Kidney (tissue), 14 donors: Measurements from ENCODE around the gene PFKL. TPM values are rescaled to one million over a fixed set of nuclear protein-coding genes. Genes with fewer than 3 reads are reported as not detected.

Experiments
- DNase-seq, 5 donors: peaks; one replicate each; pipeline ENCODE4 v3.0.0-alpha.2; 2013 to 2020
- FAIRE-seq: peaks from 2 replicates; lab custom pipeline; 2012; peaks lifted over from hg19 to GRCh38; lab: Jason Lieb, UNC
- H3K27ac ChIP-seq, 2 donors: one replicate each; pipeline ENCODE4 v1.7.0; 2013; ENCODE audit warnings: low read depth in 2 of 2, low read length in 2 of 2, inconsistent platforms in 1 of 2
- H3K27me3 ChIP-seq: one replicate; pipeline ENCODE4 v1.7.1; 2013; ENCODE audit warnings: low read length, inconsistent platforms; ENCODE audit not compliant: control insufficient read depth, insufficient read depth
- H3K36me3 ChIP-seq, 3 donors: one replicate each; pipeline versions ENCODE4 v1.7.0 to v1.7.1; 2013; ENCODE audit warnings: low read length in 3 of 3, control low read depth in 1 of 3, inconsistent platforms in 1 of 3; ENCODE audit not compliant: insufficient read depth in 3 of 3, control insufficient read depth in 2 of 3
- H3K4me1 ChIP-seq, 3 donors: one replicate each; pipeline versions ENCODE4 v1.7.0 to v1.7.1; 2013; ENCODE audit warnings: low read length in 3 of 3, inconsistent platforms in 1 of 3, low read depth in 1 of 3; ENCODE audit not compliant: control insufficient read depth in 2 of 3, insufficient read depth in 2 of 3
- H3K4me3 ChIP-seq, 3 donors: one replicate each; pipeline versions ENCODE4 v1.7.0 to v1.8.1; 2013; ENCODE audit warnings: low read length in 3 of 3, control low read depth in 1 of 3, inconsistent platforms in 1 of 3
- H3K9ac ChIP-seq, 3 donors: one replicate each; pipeline versions ENCODE4 v1.7.0 to v1.7.1; 2013; ENCODE audit warnings: low read length in 3 of 3, control low read depth in 1 of 3, inconsistent platforms in 1 of 3
- H3K9me3 ChIP-seq, 3 donors: one replicate each; pipeline versions ENCODE4 v1.7.0 to v1.7.1; 2013; ENCODE audit warnings: low read length in 3 of 3, control low read depth in 1 of 3, inconsistent platforms in 1 of 3; ENCODE audit not compliant: control insufficient read depth in 2 of 3, insufficient read depth in 1 of 3
- intact Hi-C: fragments of 100-400 bp; cut with DNase I; formaldehyde crosslinking; loops from one replicate; pipeline ENCODE4 v1.11.1; 2022
- polyA plus RNA-seq: library from polyadenylated mRNA; stranded (reverse); fragments of 350-450 nt; fragmentation: Illumina TruSeq; extraction: RNeasy Lipid Tissue Mini Kit (QIAGEN cat#74804); gene quantifications from one replicate; pipeline ENCODE4 v1.2.3, GENCODE V29; 2014; ENCODE audit warnings: low read depth, low replicate concordance; ENCODE audit not compliant: insufficient read depth
- total RNA-seq: library from RNA; stranded (reverse); fragmentation: NEBNext Ultra II Directional; extraction: Animal tissue kit (Norgen Biotek cat#: 25700); gene quantifications from one replicate; pipeline ENCODE4 v1.2.1, GENCODE V29; 2021
- TF ChIP-seq, protein P1 (sequence below): IDR thresholded peaks from 3 replicates; pipeline ENCODE4 v1.5.1; 2012; ENCODE audit warnings: mild to moderate bottlenecking, moderate library complexity, borderline replicate concordance; ENCODE audit not compliant: insufficient read depth; ENCODE audit errors: extremely low read depth
- donor health status: control.
- donor health status: control.
- donor health status: control.
- donor health status: control.
- donor health status: control.
- donor health status: DM: yes; HTN: yes; CAD: no.
- donor health status: Normal renal cell carcinoma (clear cell type).

The PFKL gene
- total and polyA plus RNA-seq, 2 donors from 2014 or later = 155 to 197 TPM

DNA sequence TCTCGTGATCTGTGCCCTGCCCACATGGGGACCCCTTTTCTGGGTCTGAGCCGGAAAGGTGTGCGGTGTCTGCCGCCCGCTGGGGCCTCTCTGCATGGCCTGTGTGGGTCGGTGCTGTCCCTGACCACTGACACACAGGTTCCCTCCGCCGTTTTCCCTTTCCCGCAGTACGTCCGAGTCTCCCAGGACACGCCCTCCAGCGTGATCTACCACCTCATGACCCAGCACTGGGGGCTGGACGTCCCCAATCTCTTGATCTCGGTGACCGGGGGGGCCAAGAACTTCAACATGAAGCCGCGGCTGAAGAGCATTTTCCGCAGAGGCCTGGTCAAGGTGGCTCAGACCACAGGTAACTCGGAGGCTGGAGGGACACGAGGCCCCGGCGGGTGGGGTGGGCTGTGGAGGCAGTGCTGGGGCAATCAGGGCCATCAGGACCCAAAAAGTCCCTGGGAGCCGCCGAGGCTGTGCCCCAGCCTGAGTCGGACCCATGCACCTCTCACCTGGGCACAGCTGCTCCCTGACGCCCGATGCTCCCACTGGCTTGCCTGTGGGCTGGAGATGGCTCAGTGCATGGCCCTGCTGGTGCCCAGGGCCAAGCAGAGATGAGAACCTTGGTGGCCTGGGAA lies 66.8 kb downstream of the PFKL start:
- no peaks in the 10 kb centered on the region for H3K27me3 ChIP-seq
- H3K4me3 ChIP-seq = no peak overlapping the region
- H3K9ac ChIP-seq = no peak overlapping the region
- TF ChIP-seq, protein P1, sequence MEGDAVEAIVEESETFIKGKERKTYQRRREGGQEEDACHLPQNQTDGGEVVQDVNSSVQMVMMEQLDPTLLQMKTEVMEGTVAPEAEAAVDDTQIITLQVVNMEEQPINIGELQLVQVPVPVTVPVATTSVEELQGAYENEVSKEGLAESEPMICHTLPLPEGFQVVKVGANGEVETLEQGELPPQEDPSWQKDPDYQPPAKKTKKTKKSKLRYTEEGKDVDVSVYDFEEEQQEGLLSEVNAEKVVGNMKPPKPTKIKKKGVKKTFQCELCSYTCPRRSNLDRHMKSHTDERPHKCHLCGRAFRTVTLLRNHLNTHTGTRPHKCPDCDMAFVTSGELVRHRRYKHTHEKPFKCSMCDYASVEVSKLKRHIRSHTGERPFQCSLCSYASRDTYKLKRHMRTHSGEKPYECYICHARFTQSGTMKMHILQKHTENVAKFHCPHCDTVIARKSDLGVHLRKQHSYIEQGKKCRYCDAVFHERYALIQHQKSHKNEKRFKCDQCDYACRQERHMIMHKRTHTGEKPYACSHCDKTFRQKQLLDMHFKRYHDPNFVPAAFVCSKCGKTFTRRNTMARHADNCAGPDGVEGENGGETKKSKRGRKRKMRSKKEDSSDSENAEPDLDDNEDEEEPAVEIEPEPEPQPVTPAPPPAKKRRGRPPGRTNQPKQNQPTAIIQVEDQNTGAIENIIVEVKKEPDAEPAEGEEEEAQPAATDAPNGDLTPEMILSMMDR = no peak
- H3K36me3 ChIP-seq = no peaks in the 10 kb centered on the region
- peak in 2 of 5 donors; percentile 30 to 67 for DNase-seq
- intact Hi-C loops = no loop called here
- no peak overlapping the region for H3K27ac ChIP-seq
- H3K4me1 ChIP-seq = peaks cover 0 to 3% (median 0%) of the 10 kb centered on the region in 3 donors
- H3K9me3 ChIP-seq = peaks cover 0 to 2% (median 0%) of the 10 kb centered on the region in 3 donors
- FAIRE-seq = no peak

- Histone ChIP-seq H3K4me1 (peaks cover 0 to 3% (median 0%) of the 10 kb centered on the region in 3 donors), H3K9me3 (no peaks in the 10 kb centered on the region), H3K27ac (no peak overlapping the region), H3K9ac (no peak overlapping the region), H3K4me3 (no peak overlapping the region), H3K27me3 (no peaks in the 10 kb centered on the region), H3K36me3 (no peaks in the 10 kb centered on the region)
- TF ChIP-seq, protein P1 = no peak
- DNase-seq (peak in 3 of 5 donors; percentile 33 to 73 (median 69)), FAIRE-seq (no peak)
- intact Hi-C loops = no loop called here
Observed at GRCh38 chr21:44368711-44369446, 69.0 kb downstream of the PFKL start.

DNA sequence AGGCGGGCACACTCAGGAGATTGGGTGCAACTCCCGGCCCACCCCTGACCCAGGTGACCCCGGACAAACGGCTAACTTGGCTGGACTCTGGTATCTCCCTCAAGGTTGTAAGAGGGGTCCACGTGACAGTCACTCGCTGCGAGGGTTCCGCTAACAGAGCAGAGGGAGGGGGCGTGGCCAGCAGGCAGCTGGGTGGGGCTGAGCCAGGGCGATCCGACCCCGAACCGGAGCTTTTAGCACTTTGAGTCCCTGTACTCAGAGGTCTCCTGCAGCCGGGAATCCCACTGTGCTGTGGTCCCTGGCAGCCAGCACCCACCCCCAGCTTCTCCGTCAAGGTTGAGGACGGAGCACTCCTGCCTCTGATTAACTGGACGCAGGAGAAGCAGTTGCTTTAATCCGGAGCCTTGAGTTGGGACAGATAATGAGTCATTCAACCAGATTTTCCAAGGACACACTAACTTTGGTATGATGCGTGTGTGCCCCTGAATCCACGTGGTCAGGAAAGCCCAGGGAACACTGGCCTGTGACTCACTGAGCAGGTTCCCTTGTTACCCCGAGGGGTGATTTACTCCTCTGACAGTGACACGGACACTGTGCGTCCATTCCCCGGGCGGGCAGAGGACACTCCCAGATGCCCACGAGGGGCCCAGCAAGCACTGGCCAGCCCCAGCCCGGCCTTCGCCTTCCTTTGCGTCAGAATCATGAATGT lies 70.3 kb downstream of the PFKL start:
- Histone ChIP-seq H3K9ac (no peak overlapping the region), H3K9me3 (no peaks in the 10 kb centered on the region), H3K36me3 (no peaks in the 10 kb centered on the region), H3K27me3 (no peaks in the 10 kb centered on the region), H3K27ac (no peak overlapping the region), H3K4me1 (peaks cover 0 to 3% (median 0%) of the 10 kb centered on the region in 3 donors), H3K4me3 (peak overlapping the region in 1 of 3 donors; percentile 2)
- TF ChIP-seq, protein P1 = no peak
- FAIRE-seq (no peak), DNase-seq (peak; percentile 73 to 86 (median 79))
- intact Hi-C loops = no loop called here
